GM12873 (cell line): ENCODE data around the gene NONO.

Experiments used
- CTCF ChIP-seq: IDR thresholded peaks from 2 replicates; pipeline ENCODE4 v1.5.1; 2012; ENCODE audit warnings: low read depth, mild to moderate bottlenecking, moderate library complexity, low read length, control low read depth; ENCODE audit not compliant: insufficient read depth; ENCODE audit errors: missing control alignments

Gene NONO

DNA sequence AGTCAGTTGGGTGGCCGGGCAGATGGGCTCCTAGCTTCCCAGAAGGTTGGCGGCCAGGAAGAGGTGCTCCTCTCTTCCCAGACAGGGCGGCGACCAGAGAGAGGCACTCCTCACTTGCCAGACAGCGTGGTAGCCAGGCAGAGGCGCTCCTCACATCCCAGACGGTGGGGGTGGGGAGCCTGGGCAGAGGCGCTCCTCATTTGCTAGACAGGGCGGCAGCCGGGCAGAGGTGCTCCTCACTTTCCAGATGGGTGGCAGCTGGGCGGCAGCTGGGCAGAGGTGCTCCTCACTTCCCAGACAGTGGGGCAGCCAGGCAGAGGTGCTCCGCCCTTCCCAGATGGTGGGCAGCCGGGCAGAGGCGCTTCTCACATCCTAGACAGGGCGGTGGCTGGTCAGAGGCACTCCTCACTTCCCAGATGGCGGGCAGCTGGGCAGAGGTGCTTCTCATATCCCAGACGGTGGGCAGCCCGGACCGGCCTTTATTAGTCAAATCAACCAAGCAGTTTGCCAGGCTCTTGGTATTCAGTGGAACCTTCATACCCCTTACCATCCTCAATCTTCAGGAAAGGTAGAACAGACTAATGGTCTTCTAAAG is 13.5 kb upstream of the NONO start:
- no peak for TF ChIP-seq CTCF

- TF ChIP-seq CTCF, result no peak
Measured at GRCh38 chrX:71282514-71283402, 677 bp upstream of the NONO start.

DNA sequence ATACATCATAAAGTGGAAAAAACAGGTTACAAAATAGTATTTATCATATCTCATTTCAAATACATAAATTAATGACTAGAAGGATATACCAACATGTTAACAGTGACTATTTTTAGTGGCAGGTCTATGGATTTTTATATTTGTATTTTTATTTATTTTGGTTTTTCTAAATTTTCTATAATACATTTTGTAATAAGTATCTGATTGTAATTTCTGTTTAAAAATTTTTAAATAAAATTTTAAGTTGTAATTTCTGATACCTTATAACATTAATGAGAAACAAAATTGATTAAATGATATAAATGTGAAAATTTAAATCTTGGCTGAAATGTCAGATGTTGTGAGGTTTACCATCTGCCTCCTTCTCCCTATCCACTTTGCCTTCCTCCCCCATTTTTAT is 2.5 kb downstream of the NONO start:
- no peak for TF ChIP-seq CTCF

DNA sequence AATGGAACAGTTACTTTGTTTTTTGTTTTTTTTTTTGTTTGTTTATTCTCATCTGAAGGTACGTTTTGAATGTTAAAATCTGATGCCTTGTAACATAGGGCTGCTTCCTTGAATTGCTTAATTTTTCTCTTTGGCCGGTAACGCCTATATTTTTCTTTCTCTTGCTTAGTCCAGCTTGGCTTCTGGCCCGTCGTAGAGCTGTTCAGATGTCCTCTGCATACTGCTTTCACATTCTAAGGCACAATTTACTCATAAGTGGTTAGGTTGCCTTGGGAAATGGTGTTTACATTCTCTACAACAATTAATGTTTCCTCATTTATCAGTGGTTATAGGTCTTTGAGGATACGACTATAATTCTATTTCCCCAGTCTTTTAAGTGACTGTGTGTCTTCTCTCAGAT is 7.9 kb downstream of the NONO start:
- TF ChIP-seq CTCF, result no peak

- no peak for TF ChIP-seq CTCF
Measured at GRCh38 chrX:71292669-71293365, 9.4 kb downstream of the NONO start.

- no peak for TF ChIP-seq CTCF
Measured at GRCh38 chrX:71296806-71297205, 13.4 kb downstream of the NONO start.

- TF ChIP-seq CTCF, result no peak
Measured at GRCh38 chrX:71298119-71298518, 14.7 kb downstream of the NONO start.
